Embryonic facial prominence (tissue), 1 donor: ENCODE results near the gene KLHDC8A.
A peak's percentile ranks its signal among the peaks of the same experiment; 100 is the strongest.
"Not testable (repeated sequence)": the region's sequence is repeated elsewhere in the genome, so short reads cannot be mapped to it uniquely, and the experiment has no call there.

Source experiments
- DNase-seq: peaks from one replicate; pipeline ENCODE4 v3.0.0-alpha.2; 2016; ENCODE audit errors: extremely low spot score

Gene KLHDC8A

GRCh38 chr1:205371871-205372660 lies 15.3 kb upstream of the KLHDC8A start:
- DNase-seq: no peak

- no peak for DNase-seq
Observed at GRCh38 chr1:205370780-205371179, 14.1 kb upstream of the KLHDC8A start.

- no peak for DNase-seq
Observed at GRCh38 chr1:205369701-205370123, 13.0 kb upstream of the KLHDC8A start.

- DNase-seq: no peak
Observed at GRCh38 chr1:205368478-205368877, 11.8 kb upstream of the KLHDC8A start.

GRCh38 chr1:205365945-205366463 lies 9.3 kb upstream of the KLHDC8A start:
- no peak for DNase-seq

- not testable (repeated sequence) for DNase-seq
Observed at GRCh38 chr1:205365086-205365485, 8.4 kb upstream of the KLHDC8A start.

- no peak for DNase-seq
Observed at GRCh38 chr1:205360891-205361290, 4.2 kb upstream of the KLHDC8A start.

GRCh38 chr1:205359771-205360565 lies 3.2 kb upstream of the KLHDC8A start:
- DNase-seq: no peak

GRCh38 chr1:205358579-205358978 lies 1.9 kb upstream of the KLHDC8A start:
- no peak for DNase-seq

- no peak for DNase-seq
Observed at GRCh38 chr1:205357567-205357966, 845 bp upstream of the KLHDC8A start.

GRCh38 chr1:205355075-205355453 lies 1.7 kb downstream of the KLHDC8A start:
- DNase-seq: no peak

- DNase-seq: peak; percentile 36
Observed at GRCh38 chr1:205354259-205355074, 2.3 kb downstream of the KLHDC8A start.

- DNase-seq: no peak
Observed at GRCh38 chr1:205353612-205354011, 3.1 kb downstream of the KLHDC8A start.

GRCh38 chr1:205353191-205353590 lies 3.5 kb downstream of the KLHDC8A start:
- no peak for DNase-seq

- DNase-seq: no peak
Observed at GRCh38 chr1:205351984-205352713, 4.6 kb downstream of the KLHDC8A start.

GRCh38 chr1:205350691-205351141 lies 6.0 kb downstream of the KLHDC8A start:
- DNase-seq: no peak

GRCh38 chr1:205350124-205350523 lies 6.6 kb downstream of the KLHDC8A start:
- no peak for DNase-seq

- no peak for DNase-seq
Observed at GRCh38 chr1:205348554-205349487, 7.9 kb downstream of the KLHDC8A start.

- no peak for DNase-seq
Observed at GRCh38 chr1:205346956-205347574, 9.7 kb downstream of the KLHDC8A start.

- no peak for DNase-seq
Observed at GRCh38 chr1:205345761-205346160, 11.0 kb downstream of the KLHDC8A start.
